Body of pancreas (tissue), 4 donors: ENCODE results near the gene GOLPH3L. TPM values are rescaled to one million over a fixed set of nuclear protein-coding genes. Genes with fewer than 3 reads are reported as not detected.
"Not testable (repeated sequence)": the region's sequence is repeated elsewhere in the genome, so short reads cannot be mapped to it uniquely, and the experiment has no call there.

Experiments used
- ATAC-seq: fragments of 150-250 bp; one replicate; pipeline ENCODE4 v1.9.1; 2016
- DNase-seq, 4 donors: peaks; one replicate each; pipeline ENCODE4 v3.0.0-alpha.2; 2019
- H3K27ac ChIP-seq, 4 donors: fragments of 200-600 bp; sonication (generic); 1 replicate in 3 of 4; 2 replicates in 1 of 4; pipeline versions ENCODE4 v1.5.1 to v1.6.1; 2016 to 2019; ENCODE audit warnings: mild to moderate bottlenecking in 1 of 4, mixed read lengths in 1 of 4, moderate library complexity in 1 of 4
- H3K27me3 ChIP-seq, 2 donors: fragments of 200-600 bp; sonication (generic); one replicate each; pipeline ENCODE4 v1.6.0; 2016; ENCODE audit warnings: mild to moderate bottlenecking in 1 of 2
- H3K36me3 ChIP-seq, 2 donors: fragments of 200-600 bp; sonication (generic); replicated peaks in 1 of 2; 2 replicates each; pipeline ENCODE4 v1.5.1; 2016; ENCODE audit warnings: low read depth in 2 of 2; ENCODE audit not compliant: insufficient read depth in 1 of 2
- H3K4me1 ChIP-seq: fragments of 200-600 bp; sonication (generic); one replicate; pipeline ENCODE4 v1.6.0; 2016
- H3K4me3 ChIP-seq, 2 donors: fragments of 200-600 bp; sonication (generic); 1 replicate in 1 of 2; 2 replicates in 1 of 2; pipeline ENCODE4 v1.5.1; 2016 to 2019
- H3K9me3 ChIP-seq, 3 donors: fragments of 200-600 bp; sonication (generic); 1 replicate in 2 of 3; 2 replicates in 1 of 3; pipeline ENCODE4 v1.5.1; 2016
- CTCF ChIP-seq, 7 experiments: fragments of 450-650 bp in 4 of 7; fragments of 200-600 bp in 3 of 7; sonication (generic) in 3 of 7; IDR thresholded peaks; one replicate each; pipeline ENCODE4 v1.5.1; 2016 to 2019; ENCODE audit warnings: antibody characterized with exemption in 7 of 7
- POLR2A ChIP-seq, 3 donors: fragments of 450-650 bp; IDR thresholded peaks; one replicate each; pipeline ENCODE4 v1.6.1; 2016; ENCODE audit warnings: antibody characterized with exemption in 3 of 3, mild to moderate bottlenecking in 2 of 3
- WGBS, 2 donors: methylation state at CpG; one replicate each; pipeline ENCODE4 v1.1.5; 2017; 5-methylcytosine and 5-hydroxymethylcytosine counted together
- intact Hi-C: fragments of 100-400 bp; cut with DNase I; formaldehyde crosslinking; loops from one replicate; pipeline ENCODE4 v1.15.1; 2023
- total RNA-seq, 2 donors: library from RNA; depleted of rRNA; stranded (reverse); fragments of >200 nt; gene quantifications; one replicate each; pipeline ENCODE4 v1.1.0, GENCODE V29; 2016

The GOLPH3L gene
- total RNA-seq, 2 donors from 2014 or later, result 14.5 to 14.8 TPM

- WGBS, 2 donors, result 95 to 98% methylated on average over 16 to 21 of the region's 21 CpGs
- TF ChIP-seq CTCF (IDR thresholded peaks at IDR 0.05) (no peak), POLR2A (IDR thresholded peaks at IDR 0.05) (no peak)
- intact Hi-C loops, result no loop called here
- no peaks in the 10 kb centered on the region for H3K4me1 ChIP-seq
- H3K27ac ChIP-seq, result no peak overlapping the region
- H3K4me3 ChIP-seq, result no peak overlapping the region
- ATAC-seq, result no peak
- no peaks in the 10 kb centered on the region for H3K27me3 ChIP-seq
- H3K36me3 ChIP-seq, result no peaks in the 10 kb centered on the region
- H3K9me3 ChIP-seq, result no peaks in the 10 kb centered on the region
- no peak for DNase-seq
These were observed 23.1 kb upstream of the GOLPH3L start for GRCh38 chr1:150720098-150720497.

- Histone ChIP-seq H3K9me3 (no peaks in the 10 kb centered on the region), H3K36me3 (no peaks in the 10 kb centered on the region), H3K27me3 (no peaks in the 10 kb centered on the region), H3K27ac (no peak overlapping the region), H3K4me1 (no peaks in the 10 kb centered on the region), H3K4me3 (no peak overlapping the region)
- ATAC-seq, result no peak
- TF ChIP-seq CTCF (IDR thresholded peaks at IDR 0.05), result no peak
- TF ChIP-seq POLR2A (IDR thresholded peaks at IDR 0.05), result no peak
- 76 to 77% methylated on average over 11 of the region's 11 CpGs for WGBS, 2 donors
- intact Hi-C loops, result no loop called here
- DNase-seq, result no peak
These were observed 21.4 kb upstream of the GOLPH3L start for GRCh38 chr1:150718225-150718891.

GRCh38 chr1:150709031-150709430, 12.1 kb upstream of the GOLPH3L start:
- intact Hi-C loops, H3K9me3 ChIP-seq, H3K36me3 ChIP-seq, H3K27me3 ChIP-seq, H3K27ac ChIP-seq, ATAC-seq, H3K4me1 ChIP-seq, H3K4me3 ChIP-seq, DNase-seq: not testable (repeated sequence)
- WGBS, 2 donors, result 70 to 88% methylated on average over 1 of the region's 1 CpG

- TF ChIP-seq POLR2A (IDR thresholded peaks at IDR 0.05) (no peak), CTCF (IDR thresholded peaks at IDR 0.05) (no peak)
- Histone ChIP-seq H3K27ac (no peak overlapping the region), H3K36me3 (no peaks in the 10 kb centered on the region), H3K4me1 (no peaks in the 10 kb centered on the region), H3K27me3 (no peaks in the 10 kb centered on the region), H3K9me3 (no peaks in the 10 kb centered on the region), H3K4me3 (no peak overlapping the region)
- 92 to 93% methylated on average over 2 of the region's 2 CpGs for WGBS, 2 donors
- intact Hi-C loops, result no loop called here
- DNase-seq, result no peak
- ATAC-seq, result no peak
These were observed 11.6 kb upstream of the GOLPH3L start for GRCh38 chr1:150708595-150708994.

- 80 to 81% methylated on average over 1 of the region's 1 CpG for WGBS, 2 donors
- H3K36me3 ChIP-seq, result no peaks in the 10 kb centered on the region
- H3K4me3 ChIP-seq, result no peak overlapping the region
- no peak for ATAC-seq
- H3K27me3 ChIP-seq, result no peaks in the 10 kb centered on the region
- H3K9me3 ChIP-seq, result no peaks in the 10 kb centered on the region
- no peak for TF ChIP-seq CTCF (IDR thresholded peaks at IDR 0.05)
- TF ChIP-seq POLR2A (IDR thresholded peaks at IDR 0.05), result no peak
- intact Hi-C loops, result no loop called here
- no peak for DNase-seq
- H3K4me1 ChIP-seq, result no peaks in the 10 kb centered on the region
- no peak overlapping the region for H3K27ac ChIP-seq
These were observed 9.1 kb upstream of the GOLPH3L start for GRCh38 chr1:150706091-150706490.
